WI38 (cell line): Measurements from ENCODE around the gene DHX16.
"Not testable (repeated sequence)": the region's sequence is repeated elsewhere in the genome, so short reads cannot be mapped to it uniquely, and the experiment has no call there.

Experiments used
- H3K4me3 ChIP-seq: 2 replicates; pipeline ENCODE4 v1.5.1; 2011; ENCODE audit warnings: low read depth, mild to moderate bottlenecking, control low read depth, low read length
- TF ChIP-seq, protein P1 (sequence below): IDR thresholded peaks from 2 replicates; pipeline ENCODE4 v1.5.1; 2012; ENCODE audit warnings: low read depth, mild to moderate bottlenecking, control low read depth, low read length

DHX16 gene

GRCh38 chr6:30682143-30683117 lies 9.6 kb upstream of the DHX16 start:
- H3K4me3 ChIP-seq = peak overlapping the region; percentile 77
- TF ChIP-seq, protein P1, sequence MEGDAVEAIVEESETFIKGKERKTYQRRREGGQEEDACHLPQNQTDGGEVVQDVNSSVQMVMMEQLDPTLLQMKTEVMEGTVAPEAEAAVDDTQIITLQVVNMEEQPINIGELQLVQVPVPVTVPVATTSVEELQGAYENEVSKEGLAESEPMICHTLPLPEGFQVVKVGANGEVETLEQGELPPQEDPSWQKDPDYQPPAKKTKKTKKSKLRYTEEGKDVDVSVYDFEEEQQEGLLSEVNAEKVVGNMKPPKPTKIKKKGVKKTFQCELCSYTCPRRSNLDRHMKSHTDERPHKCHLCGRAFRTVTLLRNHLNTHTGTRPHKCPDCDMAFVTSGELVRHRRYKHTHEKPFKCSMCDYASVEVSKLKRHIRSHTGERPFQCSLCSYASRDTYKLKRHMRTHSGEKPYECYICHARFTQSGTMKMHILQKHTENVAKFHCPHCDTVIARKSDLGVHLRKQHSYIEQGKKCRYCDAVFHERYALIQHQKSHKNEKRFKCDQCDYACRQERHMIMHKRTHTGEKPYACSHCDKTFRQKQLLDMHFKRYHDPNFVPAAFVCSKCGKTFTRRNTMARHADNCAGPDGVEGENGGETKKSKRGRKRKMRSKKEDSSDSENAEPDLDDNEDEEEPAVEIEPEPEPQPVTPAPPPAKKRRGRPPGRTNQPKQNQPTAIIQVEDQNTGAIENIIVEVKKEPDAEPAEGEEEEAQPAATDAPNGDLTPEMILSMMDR = no peak

DNA sequence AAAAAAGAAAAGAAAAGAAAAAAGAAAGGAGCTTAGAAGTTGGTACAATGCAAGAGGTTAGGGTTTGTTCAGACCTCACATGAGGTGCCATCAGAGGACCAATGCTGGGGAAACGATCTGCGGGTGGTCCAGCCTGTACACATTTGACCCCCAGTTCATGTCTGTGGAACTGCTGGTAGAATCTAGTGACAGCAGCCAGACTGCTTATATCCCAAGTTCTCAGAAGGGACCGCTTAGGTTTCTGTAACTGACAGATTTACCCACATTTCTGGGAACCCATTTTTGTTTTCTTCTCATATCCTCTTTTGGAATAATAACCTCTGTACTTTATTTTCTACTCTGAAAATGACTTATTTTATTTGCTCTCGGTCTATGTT lies 8.9 kb upstream of the DHX16 start:
- peak overlapping the region; percentile 77 for H3K4me3 ChIP-seq
- TF ChIP-seq, protein P1 = no peak

- TF ChIP-seq, protein P1 = no peak
- peak overlapping the region; percentile 36 for H3K4me3 ChIP-seq
These were observed 7.1 kb upstream of the DHX16 start for GRCh38 chr6:30679765-30680535.

- peak overlapping the region; percentile 36 for H3K4me3 ChIP-seq
These were observed 6.3 kb upstream of the DHX16 start for GRCh38 chr6:30678964-30679726.

DNA sequence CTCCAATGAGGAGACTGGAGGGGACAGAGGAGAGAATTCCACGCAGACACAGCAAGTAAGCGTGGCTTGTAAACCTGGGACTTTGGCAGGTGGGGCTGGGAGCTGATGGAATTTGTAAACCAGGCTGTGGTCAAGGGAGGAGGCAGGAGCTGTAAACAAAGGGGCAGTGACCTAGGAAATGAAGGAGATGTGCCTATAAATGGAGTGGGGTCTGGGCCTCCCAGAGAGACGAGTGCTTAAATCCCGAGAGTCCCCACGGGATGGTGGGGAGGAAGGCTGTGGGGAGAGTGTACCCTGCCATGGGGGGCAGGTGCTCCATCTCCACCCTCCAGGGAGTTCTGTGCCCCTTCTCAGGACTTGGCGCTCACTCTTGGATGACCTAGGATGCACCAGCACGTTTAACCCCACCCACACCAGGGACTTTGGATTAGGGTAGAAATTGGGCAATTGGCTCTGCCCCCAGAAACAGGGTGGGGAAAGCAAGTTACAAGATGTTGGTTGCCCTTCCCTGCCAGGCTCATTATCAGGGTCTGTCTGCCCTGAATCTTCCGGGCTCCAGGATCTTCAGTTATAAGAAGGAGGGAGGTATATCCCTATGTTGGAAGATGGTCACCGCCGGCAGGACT lies 4.0 kb upstream of the DHX16 start:
- TF ChIP-seq, protein P1 = no peak

More at GRCh38 chr6:30678964-30679726, 6.3 kb upstream of the DHX16 start:
- TF ChIP-seq, protein P1 = peak; percentile 88

GRCh38 chr6:30670760-30671527 lies 1.9 kb downstream of the DHX16 start:
- TF ChIP-seq, protein P1 = peak; percentile 6; the same call in 1 of the 2 replicates
- H3K4me3 ChIP-seq = no peak overlapping the region

More for the DNA sequence above, 4.0 kb upstream of the DHX16 start:
- no peak overlapping the region for H3K4me3 ChIP-seq

DNA sequence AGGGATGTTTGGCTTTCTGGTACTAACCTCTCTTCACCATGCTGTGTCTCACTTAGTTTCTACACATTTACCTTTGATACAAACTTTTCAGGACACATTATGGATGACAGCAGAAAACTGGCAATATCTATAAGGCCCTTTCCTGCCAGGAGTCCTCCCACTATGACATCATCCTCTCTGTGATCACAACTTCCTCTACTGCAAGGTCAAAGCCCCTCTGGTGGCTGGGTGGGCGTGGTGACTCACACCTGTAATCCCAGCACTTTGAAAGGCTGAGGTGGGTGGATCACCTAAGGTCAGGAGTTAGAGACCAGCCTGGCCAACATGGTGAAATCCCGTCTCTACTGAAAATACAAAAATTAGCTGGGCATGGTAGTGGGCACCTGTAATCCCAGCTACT lies 6.5 kb downstream of the DHX16 start:
- not testable (repeated sequence) for H3K4me3 ChIP-seq
